Measurements from ENCODE around the gene ALG14.

DNA sequence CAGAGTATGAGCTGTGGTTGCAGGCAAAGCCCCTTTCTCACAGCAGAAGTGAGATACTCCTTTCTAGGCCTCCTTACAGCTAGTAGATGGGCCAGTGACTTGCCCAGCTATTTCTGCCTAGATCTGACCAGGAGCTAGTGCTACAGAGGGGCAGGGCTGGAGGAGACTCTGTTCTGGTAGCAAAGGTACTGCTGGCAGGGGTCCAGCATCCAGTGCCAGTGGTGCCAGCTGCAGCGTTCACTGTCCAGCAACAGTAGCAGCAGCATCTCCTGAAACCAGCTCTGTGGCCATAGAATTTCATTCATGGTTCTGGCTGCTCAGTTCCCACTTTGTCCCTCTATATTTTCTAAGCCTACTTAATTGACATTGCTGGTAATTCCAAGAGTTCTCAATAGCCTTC, 83.4 kb downstream of the ALG14 start:
- TF ChIP-seq, protein P1, sequence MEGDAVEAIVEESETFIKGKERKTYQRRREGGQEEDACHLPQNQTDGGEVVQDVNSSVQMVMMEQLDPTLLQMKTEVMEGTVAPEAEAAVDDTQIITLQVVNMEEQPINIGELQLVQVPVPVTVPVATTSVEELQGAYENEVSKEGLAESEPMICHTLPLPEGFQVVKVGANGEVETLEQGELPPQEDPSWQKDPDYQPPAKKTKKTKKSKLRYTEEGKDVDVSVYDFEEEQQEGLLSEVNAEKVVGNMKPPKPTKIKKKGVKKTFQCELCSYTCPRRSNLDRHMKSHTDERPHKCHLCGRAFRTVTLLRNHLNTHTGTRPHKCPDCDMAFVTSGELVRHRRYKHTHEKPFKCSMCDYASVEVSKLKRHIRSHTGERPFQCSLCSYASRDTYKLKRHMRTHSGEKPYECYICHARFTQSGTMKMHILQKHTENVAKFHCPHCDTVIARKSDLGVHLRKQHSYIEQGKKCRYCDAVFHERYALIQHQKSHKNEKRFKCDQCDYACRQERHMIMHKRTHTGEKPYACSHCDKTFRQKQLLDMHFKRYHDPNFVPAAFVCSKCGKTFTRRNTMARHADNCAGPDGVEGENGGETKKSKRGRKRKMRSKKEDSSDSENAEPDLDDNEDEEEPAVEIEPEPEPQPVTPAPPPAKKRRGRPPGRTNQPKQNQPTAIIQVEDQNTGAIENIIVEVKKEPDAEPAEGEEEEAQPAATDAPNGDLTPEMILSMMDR (IDR thresholded peaks at IDR 0.05), result no peak
- TF ChIP-seq POLR2A (IDR thresholded peaks at IDR 0.05) (no peak), POLR2AphosphoS5 (IDR thresholded peaks at IDR 0.05; ENCODE audit: insufficient read depth in 1 of 2, low read depth in 1 of 2) (no peak)
